GM18517 (cell line): Measurements from ENCODE around the gene ZNF646.

Source experiments
- ATAC-seq: cut with Tn5 transposase; IDR thresholded peaks from one replicate; pipeline ENCODE4 v1.9.1; 2021; ENCODE audit warnings: mild to moderate bottlenecking, moderate library complexity; ENCODE audit not compliant: unreplicated experiment

ZNF646 gene

DNA sequence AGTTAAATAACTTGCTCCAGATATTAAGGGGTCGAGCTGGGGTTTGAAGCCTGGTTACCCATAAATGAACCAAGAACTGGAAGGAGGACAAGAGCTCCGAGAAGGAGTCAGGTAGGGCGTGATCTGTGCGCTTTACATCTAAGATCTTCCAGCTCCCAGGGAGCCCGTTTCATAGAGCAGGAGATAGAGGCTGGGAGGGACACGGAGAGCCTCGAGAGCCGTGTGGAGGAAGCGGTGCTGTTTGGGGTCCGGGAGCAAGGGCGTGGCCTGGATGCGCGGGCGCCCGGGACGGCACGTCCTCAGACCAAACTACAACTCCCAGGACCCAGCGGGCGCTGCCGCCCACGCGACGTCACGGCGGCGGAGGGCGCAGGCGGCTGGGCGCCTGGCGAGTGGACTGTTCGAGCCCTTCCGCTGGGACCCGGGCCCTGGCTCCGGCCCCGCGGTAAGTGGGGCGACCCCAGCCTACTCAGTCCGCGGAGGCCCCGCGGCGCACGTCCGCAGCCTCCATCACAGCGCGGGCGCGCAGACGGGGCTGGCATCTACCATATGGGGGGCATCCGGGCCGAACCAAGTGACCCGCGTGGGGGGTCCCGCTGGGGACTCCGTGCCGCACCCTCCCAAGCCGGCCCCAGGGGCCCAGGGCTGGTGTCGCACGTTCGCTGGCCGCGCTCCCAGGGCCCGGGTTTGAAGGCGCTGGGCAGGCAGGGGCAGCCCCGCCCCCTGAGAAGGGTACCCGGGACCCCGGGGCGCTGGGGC is 34.0 kb downstream of the ZNF646 start, which contains the start of gene BCKDK:
Gene BCKDK, plus strand, starts transcription at position 352 of the 759 bp plus-strand sequence. CDS start 838 bp downstream, outside the sequence.
- ATAC-seq = peak; percentile 72

DNA sequence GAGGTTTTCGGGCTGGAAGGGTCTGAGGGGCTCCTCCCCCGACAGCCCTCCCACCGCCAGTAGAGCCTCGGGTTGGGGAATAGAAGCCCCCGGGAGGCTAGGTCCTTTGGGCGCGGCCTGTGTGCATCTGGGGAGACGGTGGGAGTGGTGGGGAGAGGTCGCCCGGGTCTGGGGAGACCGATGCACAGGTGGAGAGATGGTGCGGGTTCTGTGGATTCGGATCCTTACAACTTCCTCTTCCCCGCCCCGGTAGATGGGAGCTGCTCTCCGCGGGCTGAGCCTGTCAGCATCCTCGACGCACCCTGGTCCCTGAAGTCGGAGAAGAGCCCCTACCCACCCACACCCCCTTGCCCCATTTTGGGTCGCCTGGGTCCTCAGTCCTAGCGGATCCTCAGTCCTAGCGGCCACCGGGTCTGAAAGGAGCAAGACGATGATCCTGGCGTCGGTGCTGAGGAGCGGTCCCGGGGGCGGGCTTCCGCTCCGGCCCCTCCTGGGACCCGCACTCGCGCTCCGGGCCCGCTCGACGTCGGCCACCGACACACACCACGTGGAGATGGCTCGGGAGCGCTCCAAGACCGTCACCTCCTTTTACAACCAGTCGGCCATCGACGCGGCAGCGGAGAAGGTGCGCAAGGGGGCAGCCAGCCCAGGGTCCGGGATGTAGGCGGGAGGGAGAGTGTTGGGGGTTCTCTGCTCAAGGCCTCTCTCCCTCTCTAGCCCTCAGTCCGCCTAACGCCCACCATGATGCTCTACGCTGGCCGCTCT is 34.8 kb downstream of the ZNF646 start:
- no peak for ATAC-seq

DNA sequence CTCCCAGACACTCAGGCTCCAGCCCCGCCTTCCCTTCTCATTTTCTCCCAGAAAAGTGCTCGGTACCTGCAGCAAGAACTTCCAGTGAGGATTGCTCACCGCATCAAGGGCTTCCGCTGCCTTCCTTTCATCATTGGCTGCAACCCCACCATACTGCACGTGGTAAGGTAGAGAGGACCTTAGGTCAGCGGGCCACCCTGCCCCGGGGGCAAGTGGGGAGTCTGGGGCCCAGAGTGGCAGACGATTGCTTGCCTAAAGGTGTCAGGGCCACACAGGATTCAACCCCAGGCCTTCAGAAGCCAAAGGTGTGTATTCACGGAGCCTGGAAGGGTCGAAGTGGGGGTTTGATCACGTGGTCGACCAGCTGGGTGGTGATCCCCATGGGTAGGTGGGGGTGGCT is 35.4 kb downstream of the ZNF646 start:
- ATAC-seq = no peak

DNA sequence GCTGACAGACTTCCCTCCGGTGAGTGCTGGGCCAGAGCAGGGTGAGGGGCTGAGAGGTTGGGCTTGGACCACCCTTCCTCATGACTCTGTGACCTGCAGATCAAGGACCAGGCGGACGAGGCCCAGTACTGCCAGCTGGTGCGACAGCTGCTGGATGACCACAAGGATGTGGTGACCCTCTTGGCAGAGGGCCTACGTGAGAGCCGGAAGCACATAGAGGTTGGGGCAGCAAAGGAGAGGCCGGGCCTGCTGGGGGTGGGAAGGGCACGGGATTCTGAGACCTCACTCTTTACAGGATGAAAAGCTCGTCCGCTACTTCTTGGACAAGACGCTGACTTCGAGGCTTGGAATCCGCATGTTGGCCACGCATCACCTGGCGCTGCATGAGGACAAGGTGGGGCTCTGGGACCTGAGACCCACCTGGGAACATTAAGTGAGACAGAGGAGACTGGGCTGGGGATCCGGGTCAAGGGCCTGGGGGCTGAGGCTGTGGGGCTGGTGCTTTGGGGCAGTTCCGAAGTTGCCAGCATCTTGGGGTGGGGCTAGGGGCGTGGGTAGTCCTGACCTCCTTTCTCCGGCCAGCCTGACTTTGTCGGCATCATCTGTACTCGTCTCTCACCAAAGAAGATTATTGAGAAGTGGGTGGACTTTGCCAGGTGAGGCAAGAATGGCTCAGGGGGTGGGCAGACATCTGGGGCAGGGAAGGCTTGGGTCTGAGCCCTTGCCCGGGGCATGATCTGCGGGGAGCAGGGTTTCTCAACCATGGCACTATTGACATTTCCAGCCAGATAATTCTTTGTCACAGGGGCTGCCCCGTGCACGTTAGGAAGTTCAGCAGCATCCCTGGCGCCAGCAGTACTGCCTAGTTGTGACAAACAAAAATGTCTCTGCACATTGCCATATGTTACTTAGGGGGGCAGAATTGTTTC is 36.1 kb downstream of the ZNF646 start:
- ATAC-seq = no peak

DNA sequence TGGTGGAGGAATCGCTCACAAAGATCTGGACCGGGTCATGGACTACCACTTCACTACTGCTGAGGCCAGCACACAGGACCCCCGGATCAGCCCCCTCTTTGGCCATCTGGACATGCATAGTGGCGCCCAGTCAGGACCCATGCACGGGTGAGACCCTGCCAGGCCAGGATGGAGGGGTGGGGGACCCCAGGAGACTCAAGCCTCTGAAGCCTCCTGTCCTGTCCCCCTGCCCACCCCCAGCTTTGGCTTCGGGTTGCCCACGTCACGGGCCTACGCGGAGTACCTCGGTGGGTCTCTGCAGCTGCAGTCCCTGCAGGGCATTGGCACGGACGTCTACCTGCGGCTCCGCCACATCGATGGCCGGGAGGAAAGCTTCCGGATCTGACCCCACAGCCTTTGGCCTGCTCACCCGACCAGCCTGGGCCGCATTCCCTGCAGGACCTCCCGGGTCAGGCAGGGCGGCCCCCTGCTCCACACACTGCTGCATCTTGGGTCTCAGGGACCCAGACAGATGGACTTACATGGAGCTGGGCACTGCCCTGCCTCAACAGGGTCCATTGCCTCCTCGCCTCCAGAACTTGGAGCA is 37.8 kb downstream of the ZNF646 start:
- no peak for ATAC-seq

DNA sequence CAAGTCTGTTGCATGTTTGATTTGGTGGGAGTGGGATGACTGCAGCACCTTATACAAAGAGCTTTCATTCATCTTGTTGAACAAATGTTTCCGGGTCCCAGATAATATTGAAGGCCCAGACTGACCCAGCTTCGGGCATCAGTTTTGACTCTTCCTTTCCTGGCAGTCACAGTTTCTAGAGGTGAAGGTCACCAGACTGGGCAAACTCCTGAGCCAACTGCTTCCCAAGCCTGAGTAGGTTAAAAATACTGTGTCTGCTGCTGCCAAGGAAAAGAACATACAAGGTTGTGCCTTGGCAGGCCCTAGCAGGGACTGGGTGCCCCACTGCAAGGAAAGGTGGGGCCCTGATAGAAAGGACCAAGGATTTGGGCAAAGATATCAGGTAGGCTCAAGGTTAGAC is 38.5 kb downstream of the ZNF646 start:
- ATAC-seq = no peak

DNA sequence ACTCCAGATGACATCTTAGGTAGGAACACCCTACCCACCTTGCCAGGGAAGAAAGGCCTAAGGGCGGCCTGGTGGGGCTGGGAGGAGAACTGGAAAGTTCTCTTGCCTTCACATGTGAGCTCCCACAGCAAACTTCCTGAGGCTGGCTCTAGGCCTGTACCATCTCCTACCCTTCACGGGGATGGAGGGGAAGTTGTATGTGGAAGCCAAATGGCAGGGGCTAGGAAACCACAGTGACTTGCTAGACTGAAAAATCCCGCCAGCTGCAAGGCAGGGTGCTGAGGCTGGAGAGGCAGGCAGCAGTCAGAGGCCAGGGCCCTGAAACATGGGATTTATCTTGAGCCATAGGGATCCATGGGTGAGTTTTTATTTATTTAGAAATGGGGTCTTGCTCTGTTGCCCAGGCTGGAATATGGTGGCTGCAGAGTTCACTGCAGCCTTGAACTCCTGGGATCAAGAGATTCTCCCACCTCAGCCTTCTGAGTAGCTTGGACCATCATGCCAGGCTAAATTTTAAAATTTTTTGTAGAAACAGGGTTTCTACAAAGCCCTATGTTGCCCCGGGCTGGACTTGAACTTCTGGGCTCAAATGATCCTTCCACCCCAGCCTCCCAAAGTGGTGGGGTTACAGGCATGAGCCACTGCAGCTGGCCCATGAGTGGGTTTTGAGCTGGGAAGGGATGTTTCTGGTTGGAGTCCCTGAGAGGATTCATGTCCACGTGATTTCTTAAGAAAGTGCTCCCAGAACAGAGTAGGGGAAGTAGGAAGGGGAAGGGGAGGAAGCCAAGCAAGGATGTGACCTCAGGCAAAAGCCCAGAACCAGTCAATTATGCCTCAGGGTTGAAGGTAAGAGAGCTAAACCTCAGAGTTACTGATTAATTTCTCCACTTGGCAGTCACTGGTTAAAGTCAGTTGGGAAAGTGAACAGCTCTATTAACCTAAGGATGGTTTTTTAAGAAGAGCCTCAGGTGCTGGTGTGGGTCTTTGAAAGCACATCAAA is 39.2 kb downstream of the ZNF646 start:
- ATAC-seq = no peak

DNA sequence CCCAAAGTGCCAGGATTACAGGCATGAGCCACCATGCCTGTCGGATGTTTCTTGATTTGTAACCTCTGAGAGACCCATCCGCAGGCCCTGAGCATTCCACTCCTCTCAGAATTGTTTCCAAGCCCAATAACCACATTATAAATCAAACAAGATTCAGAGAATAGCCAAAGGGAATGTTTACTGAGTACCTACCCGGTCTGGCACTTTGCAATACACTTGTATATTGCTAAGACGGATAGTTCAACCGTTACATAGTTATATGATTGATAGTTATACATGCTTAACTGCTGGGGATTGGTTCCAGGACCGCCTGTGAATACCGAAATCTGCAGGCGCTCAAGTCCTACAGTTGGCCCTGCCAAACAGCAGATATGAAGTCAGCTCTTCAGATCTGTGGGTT is 40.2 kb downstream of the ZNF646 start:
- ATAC-seq = no peak

DNA sequence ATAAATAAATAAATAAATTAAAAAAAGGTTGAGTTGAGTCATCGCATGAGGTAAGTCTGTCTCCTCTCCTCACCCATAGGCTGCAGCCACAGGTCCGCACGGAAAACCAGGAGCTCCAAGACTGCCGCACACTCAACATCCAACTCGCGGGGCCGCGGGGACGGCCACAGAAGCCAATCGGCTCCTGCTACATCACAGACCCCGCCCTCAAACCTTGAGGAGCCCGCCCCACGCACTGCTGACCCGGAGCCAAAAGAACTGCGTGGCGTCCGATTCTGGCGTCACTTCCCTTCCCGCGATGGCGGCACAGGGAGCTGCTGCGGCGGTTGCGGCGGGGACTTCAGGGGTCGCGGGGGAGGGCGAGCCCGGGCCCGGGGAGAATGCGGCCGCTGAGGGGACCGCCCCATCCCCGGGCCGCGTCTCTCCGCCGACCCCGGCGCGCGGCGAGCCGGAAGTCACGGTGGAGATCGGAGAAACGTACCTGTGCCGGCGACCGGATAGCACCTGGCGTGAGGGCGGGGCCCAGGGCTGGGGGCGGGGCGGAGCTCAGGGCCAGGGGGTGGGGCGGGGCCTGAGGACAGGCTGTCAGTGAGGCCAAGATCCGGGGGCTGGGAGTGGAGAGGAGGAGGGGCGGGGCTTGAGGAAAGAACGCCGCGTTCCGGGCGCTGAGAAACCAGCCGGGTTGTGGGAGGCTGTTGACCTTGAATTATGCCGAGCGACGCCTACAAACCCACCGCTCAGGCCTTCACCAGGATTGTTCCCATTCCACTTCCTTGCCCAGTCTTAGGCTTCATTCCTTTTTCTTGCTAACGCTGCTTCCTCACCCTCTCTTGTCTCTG is 43.4 kb downstream of the ZNF646 start, which contains the start of gene KAT8:
Gene KAT8, plus strand, starts transcription at position 281 of the 839 bp plus-strand sequence. Its CDS starts 18 bp downstream, at position 299.
- peak; percentile 86 for ATAC-seq

DNA sequence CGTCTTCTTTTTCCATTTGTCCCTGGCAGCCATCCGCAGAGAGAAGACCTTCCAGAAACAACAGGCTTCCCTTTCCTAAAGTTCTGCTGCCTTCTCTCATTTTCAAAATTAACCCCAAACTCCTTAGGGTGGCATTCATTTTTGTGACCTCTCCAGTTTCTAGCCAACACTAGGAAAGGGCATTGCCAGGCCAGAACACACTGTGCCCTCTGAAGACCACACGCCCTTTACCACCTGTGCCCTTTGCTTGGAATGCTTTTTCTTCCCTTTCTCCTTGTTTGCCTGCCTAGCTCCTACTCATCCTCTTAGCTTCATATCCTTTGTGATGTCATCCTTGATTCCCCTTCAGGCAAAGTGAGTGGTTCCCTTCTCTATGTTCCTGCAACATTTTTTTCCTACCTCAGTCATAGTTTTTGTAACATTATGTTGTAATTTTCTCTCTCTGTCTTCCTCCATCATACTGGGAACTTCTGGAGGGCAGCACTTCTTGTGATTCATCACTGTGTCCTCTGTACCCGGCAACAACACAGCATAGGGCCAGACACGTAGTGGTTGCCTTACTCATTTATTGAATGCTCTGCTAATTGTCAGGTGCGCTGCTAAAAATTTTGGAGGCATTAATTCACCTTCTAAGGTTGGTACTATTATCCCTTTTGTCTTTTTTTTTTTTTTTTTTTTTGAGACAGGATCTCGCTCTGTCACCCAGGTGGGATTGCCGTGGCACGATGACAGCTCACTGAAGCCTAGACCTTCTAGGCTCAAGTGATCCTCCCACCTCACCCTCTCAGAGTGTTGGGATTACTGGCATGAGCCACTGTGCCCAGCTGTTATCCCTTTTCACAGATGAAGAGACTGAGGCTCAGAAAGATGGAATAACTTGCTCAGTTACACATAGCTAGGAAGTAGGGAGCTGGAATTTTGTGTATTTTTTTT is 44.3 kb downstream of the ZNF646 start:
- no peak for ATAC-seq

DNA sequence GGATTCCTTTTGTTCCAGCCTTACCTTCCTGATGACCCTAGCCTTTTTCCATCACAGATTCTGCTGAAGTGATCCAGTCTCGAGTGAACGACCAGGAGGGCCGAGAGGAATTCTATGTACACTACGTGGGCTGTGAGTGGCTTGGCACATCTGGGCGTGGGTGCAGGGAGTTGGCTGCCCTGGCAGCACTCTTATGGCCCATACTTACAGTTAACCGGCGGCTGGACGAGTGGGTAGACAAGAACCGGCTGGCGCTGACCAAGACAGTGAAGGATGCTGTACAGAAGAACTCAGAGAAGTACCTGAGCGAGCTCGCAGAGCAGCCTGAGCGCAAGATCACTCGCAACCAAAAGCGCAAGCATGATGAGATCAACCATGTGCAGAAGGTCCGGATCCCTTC is 45.9 kb downstream of the ZNF646 start:
- no peak for ATAC-seq

DNA sequence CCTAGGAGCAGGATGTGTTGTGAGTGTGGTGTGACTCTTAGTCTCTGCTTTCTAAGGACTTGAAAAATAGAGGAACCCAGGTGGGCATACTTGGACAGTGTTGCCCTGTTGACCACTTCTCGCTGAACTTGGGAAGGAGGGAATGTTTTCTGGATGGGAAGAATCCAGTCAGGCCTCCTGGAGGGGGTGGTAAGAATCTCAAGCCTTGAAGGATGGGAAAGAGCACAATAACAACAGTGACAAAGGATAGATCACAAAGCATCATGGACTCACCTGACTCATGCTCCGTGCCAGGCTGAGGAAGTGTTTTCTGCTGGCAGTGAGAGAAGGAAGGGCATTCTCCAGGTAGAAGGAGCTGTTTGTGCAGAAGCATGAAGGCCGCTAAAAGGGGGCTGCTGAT is 51.6 kb downstream of the ZNF646 start:
- ATAC-seq = no peak

DNA sequence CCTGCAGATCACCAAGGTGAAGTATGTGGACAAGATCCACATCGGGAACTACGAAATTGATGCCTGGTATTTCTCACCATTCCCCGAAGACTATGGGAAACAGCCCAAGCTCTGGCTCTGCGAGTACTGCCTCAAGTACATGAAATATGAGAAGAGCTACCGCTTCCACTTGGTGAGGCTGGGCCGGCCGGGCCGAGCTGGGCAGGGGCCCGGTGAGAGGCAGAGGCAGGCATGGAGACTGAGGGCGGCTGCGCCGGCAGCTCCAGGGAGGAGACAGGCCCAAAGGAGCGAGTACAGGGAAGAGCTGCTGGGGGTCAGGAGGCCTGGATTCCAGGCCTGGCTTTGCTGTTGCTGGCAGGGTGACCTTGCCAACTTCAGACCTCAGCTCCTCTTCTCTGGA is 53.0 kb downstream of the ZNF646 start:
- no peak for ATAC-seq

DNA sequence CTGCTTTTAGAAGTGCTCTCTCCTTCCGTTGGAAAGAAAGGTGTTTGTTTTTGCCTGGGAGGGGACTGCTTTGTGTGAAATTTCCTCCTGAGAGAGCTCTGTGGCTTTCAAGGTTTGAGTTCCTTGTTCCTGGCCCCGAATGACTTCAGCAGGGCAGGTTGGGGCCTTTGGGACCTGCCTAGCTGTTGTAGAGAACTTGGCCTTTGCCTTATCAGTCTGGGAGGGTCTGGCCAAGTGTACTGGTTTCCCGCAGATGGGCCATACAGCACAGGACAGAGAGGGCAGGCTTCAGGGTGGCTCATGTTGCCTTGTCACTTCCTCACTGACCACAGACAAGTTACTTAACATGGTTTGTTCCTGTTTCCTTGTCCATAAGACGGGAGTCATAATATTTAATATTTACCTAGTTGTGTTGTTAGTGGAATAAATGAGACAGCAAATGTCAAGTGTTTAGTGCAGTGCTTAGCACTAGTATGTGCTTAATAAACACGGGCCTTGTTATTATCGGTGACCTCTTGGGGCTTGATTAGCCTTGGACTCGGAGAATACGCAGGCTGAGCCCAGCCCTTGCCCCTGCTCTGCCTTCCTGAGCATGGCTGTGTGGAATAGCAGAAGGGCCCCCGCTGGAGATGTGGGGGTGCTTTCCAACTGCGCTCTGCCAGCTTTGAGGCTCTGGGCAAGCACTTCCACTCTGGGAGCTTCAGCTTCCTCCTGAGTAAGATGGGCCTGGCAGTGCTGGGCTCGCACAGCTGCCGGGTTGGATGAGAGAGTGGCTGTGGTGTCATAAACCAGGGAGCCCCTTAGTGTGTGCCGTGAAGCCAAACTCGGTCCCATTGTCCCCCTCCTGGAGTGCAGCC is 54.7 kb downstream of the ZNF646 start:
- ATAC-seq = no peak

DNA sequence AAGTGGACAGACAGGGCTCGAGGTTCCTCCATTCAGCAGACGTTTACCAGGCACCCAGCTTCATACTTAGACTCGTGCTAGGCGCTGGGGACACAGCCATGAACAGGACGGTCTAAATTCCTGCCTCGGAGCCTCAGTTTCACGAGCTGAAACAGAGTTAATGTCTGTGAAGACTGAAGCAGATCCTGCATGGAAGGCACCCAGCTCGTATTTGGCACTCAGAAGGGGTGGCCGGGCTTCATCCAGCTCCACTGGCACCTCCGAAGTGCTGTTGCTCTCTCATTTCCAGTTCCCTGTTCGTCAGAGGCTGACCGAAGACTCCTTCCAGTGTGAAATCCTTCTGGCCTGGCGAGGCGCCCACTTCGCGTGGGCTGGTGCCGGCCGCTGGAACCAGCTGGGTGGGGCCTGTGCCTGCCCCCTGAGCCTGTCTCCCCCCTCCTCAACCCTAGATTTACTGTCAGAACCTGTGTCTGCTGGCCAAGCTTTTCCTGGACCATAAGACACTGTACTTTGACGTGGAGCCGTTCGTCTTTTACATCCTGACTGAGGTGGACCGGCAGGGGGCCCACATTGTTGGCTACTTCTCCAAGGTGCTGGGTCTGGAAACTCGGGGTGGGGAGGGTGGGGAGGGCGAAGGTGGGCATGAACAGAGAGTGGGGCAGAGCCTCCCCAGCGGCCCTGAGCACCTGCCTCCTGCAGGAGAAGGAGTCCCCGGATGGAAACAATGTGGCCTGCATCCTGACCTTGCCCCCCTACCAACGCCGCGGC is 55.5 kb downstream of the ZNF646 start:
- ATAC-seq = no peak
